KBM-7 (cell line): ENCODE measurements around the gene FOXN1.
A peak's percentile ranks its signal among the peaks of the same experiment; 100 is the strongest.

Experiments
- DNase-seq: peaks from one replicate; pipeline ENCODE4 v3.0.0-alpha.2; 2015
- in situ Hi-C: fragments of 300-500 bp; cut with MboI; formaldehyde crosslinking; loops from 2 replicates; pipeline ENCODE4 v1.14.3; 2020; ENCODE audit warnings: low sequenced_read_pairs, low pct_unique_long_range_greater_than_20kb, mixed read lengths

Gene FOXN1

GRCh38 chr17:28534740-28535375 is 28.7 kb downstream of the FOXN1 start:
- in situ Hi-C loops: no loop called here
- no peak for DNase-seq

DNA sequence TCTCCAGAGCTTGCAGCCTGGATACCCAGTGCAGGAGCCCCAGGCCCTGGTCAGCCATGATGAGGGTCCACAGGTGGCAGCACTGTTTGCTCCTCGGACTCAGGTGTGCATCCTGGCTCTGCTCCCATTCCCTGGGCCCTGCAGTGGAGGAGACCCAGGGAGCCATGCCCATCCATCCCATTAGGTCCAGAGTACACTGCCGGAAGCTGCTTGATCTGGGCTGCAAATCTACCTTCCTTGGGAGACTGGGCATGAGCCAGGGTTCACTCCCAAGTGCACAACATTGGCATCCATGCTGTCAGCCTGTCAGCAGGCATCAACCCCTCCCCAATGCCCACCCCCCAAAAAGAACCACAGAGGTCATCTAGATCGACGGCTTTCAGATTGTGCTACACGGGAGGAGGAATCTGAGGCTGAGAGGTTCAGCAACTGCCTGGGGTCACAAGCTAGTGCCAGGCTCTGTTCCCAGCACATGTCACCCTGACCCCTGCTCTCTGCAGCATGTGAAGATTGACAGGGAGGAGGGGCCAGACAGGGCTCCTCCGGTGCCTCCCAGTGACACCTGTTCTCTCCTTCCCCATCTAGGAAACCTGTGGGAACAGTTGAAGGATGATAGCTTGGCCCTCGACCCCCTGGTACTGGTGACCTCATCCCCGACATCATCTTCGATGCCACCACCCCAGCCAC is 30.5 kb downstream of the FOXN1 start:
- in situ Hi-C loops: no loop called here
- no peak for DNase-seq

- in situ Hi-C loops: no loop called here
- DNase-seq: no peak
Observed at GRCh38 chr17:28537219-28537610, 31.1 kb downstream of the FOXN1 start.

DNA sequence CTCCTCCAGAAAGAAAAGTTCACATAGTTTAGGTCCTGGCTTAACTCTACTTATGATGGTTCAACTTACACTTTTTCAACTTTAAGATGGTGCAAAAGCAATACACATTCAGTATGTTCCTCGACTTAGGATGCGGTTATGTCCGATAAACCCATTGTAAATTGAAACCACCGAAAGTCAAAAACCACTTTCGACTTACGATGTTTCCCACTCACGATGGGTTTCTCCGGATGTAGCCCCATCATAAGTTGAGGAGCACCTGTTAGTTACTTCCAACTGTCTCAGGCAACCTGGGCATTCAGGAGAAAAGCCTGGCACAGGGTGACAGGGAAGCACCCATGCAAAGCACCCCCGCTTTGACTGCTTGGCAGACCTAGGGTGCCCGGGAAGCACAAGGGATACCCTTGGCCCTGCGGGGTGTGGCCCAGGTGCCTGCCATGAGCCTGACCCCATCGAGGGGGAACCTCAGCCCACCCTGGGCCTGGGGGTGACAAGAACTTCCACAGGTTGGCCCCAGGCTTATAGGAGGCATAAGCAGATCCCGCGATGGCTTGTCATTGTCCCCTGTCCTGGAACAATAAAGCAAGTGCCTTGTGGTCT is 32.2 kb downstream of the FOXN1 start:
- in situ Hi-C loops: no loop called here
- no peak for DNase-seq

- in situ Hi-C loops: loop anchor here (10.0 kb wide), 1 partner anchor 45 kb away; no protein-coding TSS in a partner anchor
- DNase-seq: no peak
Observed at GRCh38 chr17:28540231-28540630, 34.1 kb downstream of the FOXN1 start.

- no peak for DNase-seq
- in situ Hi-C loops: loop anchor here (10.0 kb wide), 1 partner anchor 47 kb away; no protein-coding TSS in a partner anchor
Observed at GRCh38 chr17:28541439-28541838, 35.3 kb downstream of the FOXN1 start.

DNA sequence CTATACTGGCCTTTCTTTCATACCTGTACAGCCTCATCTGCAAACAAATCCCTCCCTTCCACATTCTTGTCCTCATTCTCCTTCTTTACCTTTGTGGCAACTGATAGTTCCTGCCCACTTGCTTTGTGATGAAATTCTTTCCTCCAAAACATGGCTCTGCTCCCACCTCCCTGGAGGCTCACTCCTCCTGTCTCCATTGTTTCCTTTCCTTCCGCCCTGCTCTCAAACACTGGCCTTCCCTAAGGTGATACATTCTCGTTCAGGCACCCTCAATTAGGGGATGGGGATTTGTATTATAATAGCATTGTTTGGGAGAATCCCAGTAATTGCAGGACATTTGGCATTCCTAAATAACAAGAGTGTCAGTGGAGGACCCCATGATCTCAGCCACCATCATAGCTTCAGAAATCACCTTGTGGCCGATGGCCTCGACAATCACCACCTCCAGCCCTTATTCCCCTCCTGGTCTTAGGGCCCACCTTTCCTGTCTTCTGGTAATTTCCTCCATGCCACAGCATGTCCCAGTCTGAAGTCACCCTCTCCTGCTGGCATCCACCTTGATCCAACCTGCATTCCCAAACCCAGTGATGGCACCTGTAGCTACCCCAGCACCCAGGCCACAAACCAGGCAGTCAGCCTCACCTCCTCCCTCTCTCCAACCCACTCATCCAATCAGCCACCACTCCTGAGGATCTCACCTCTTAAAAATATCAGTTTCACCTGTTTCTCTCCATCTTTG is 38.4 kb downstream of the FOXN1 start:
- in situ Hi-C loops: loop anchor here (10.0 kb wide), 1 partner anchor 50 kb away; no protein-coding TSS in a partner anchor
- no peak for DNase-seq

DNA sequence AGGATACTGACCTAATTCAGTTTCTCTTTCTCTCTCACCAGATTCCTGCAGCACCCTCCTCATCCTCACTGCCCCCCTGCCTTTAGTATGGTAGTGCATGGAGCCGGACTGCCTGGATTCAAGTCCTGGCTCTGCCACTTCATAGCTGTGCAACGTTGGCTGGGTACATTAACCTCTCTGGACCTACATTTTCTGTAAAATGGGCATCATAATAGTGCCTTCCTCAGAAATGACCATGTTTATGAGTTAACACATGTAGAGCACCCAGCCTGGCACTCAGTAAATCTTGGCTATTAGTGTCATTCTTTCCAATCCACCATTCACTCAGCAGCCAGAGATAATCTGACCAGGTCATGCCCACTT is 39.0 kb downstream of the FOXN1 start:
- no peak for DNase-seq
- in situ Hi-C loops: loop anchor here (10.0 kb wide), 1 partner anchor 50 kb away; no protein-coding TSS in a partner anchor

- in situ Hi-C loops: loop anchor here (10.0 kb wide), 1 partner anchor 51 kb away; no protein-coding TSS in a partner anchor
- DNase-seq: no peak
Observed at GRCh38 chr17:28545787-28546415, 39.8 kb downstream of the FOXN1 start.

DNA sequence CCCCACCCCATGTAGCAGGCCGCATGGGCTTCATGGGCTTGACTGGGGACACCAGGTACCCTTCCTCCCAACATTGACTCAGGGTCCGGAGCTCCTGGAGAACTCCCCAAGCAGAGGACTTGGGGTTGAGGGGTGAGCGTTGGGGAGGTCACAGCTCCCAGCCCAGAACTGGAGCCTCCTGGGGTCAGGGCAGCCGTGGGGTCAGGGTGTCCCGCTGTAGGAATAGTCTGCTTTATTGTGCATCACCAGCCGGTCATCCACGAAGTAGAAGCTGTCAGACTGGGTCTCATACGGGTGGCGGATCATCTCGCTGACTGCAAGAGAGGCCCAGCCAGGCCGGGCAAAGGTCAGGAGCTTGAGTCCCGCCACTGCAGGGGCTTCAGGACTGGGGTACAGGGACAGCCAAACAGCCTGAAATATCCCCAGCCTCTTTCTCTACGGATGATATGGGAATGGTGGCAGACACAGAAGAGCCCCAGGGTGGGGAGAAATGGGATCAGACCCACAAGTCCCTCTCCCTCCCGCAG is 41.0 kb downstream of the FOXN1 start:
- no peak for DNase-seq
- in situ Hi-C loops: loop anchor here (10.0 kb wide), 1 partner anchor 52 kb away; no protein-coding TSS in a partner anchor

DNA sequence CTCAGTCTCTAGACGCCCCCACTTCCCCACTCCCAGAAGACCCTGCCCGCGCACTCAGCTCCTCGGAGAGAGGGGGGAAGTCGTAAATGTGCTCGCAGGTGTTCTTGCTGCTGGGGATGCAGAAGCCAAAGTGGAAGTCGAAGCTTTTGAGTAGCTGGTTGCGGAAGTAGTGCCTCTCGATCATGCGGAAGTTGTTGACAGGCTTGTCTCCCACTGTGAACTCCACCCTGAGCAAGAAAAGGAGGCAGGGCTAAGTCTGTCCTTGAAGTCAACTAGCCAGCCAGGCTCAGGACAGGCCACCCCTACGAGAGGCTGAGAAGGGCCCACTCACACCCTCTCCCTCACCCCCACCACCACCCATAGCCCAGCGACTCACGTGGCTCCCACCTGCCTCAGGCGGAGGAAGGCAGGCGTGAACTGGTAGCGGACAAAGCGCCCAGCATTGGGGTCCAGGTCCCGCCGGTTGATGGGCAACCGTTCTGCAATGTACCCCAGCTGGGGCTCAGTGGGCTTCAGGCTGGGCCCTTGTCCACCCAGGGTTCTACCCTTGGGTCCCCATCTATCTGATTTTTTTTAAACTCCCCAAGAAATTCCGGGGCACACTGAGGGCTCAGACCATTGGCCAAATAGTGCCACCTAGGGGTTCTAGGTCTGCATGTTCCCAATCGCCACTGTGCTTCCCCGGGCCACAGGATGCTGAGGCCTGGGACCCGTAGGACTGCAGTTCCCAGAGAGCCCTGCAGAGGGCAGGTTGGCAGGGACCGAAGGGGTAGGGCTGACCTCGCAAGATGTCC is 41.7 kb downstream of the FOXN1 start:
- in situ Hi-C loops: loop anchor here (10.0 kb wide), 1 partner anchor 53 kb away; no protein-coding TSS in a partner anchor
- peak; percentile 81 for DNase-seq

GRCh38 chr17:28548417-28549130 is 42.4 kb downstream of the FOXN1 start:
- in situ Hi-C loops: loop anchor here (10.0 kb wide), 1 partner anchor 54 kb away; no protein-coding TSS in a partner anchor

GRCh38 chr17:28549236-28550132 is 43.3 kb downstream of the FOXN1 start:
- in situ Hi-C loops: loop anchor here (10.0 kb wide), 1 partner anchor 55 kb away; no protein-coding TSS in a partner anchor

More at GRCh38 chr17:28548417-28549130, 42.4 kb downstream of the FOXN1 start:
- DNase-seq: no peak

GRCh38 chr17:28550858-28551257 is 44.7 kb downstream of the FOXN1 start:
- in situ Hi-C loops: no loop called here
- DNase-seq: no peak

More at GRCh38 chr17:28549236-28550132, 43.3 kb downstream of the FOXN1 start:
- peak; percentile 15 for DNase-seq

- in situ Hi-C loops: no loop called here
- peak; percentile 25 for DNase-seq
Observed at GRCh38 chr17:28551421-28552175, 45.5 kb downstream of the FOXN1 start.
